ENCODE data around the gene CFAP251.
"Not testable (repeated sequence)": the region's sequence is repeated elsewhere in the genome, so short reads cannot be mapped to it uniquely, and the experiment has no call there.

CFAP251 gene

DNA sequence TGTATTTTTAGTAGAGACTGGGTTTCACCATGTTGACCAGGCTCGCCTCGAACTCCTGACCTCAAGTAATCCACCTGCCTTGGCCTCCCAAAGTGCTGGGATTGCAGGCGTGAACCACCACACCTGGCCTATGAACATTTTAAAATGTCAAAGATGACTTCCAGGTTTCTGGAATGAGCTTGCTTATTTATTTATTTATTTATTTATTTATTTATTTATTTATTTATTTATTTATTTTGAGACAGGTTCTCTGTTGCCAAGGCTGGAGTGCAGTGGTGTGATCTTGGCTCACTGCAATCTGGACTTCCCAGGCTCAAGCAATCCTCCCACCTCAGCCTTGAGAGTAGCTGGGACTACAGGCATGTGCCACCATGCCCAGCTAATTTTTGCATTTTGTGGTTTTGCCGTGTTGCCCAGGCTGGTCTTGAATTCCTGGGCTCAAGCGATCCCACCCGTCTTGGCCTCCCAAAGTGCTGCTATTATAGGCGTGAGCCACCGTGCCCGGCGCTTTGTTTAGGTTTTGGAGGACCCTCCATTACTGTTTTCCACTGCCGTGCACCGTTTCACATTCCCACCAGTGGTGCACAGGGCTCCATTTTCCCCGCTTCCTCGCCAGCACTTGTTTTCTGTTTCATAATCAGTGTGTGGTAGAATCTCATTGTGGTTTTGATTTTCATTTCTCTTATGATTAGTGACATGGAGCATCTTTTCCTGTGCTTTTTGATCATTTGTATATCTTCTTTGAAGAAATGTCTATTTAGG is 6.4 kb upstream of the CFAP251 start:
- DNase-seq: no peak

DNA sequence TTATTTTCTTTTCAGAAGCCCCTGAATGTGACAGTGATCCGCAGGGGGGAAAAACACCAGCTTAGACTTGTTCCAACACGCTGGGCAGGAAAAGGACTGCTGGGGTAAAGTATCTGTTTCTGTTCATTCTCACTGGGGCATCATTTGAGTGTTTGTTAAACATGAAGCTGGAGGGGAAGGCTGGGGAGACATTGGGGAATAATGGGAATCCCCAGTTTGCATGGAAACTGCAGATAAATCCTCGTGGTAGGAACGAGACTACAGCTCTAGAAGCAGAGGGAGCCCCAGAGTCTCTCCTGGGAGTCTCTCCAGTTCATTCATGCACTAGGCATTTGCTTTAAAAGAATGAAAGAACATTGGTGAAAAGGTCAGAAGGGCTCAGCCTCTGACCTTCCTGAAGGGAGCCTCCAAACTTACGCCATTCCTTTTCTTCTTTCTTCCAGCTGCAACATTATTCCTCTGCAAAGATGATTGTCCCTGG is 2.5 kb upstream of the CFAP251 start:
- DNase-seq: no peak

DNA sequence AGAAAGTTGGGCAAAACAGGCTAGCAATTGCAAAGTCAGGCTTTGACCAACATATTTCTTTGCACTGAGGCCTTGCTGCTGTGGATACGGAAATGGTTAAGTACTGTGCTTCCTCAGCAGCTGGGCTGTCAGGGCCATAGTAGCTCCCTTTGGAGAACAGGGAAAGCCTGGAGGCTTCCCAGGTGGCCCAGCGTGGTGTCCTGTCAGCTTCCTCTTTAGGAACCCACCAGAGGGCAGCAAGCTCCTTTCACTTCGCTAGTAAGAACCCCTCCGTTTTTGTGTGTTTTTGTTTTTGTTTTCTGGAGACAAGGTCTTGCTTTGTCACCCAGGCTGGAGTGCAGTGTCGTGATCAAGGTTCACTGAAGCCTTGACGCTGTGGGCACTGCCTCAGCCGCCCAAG is 1.7 kb upstream of the CFAP251 start:
- DNase-seq: no peak

DNA sequence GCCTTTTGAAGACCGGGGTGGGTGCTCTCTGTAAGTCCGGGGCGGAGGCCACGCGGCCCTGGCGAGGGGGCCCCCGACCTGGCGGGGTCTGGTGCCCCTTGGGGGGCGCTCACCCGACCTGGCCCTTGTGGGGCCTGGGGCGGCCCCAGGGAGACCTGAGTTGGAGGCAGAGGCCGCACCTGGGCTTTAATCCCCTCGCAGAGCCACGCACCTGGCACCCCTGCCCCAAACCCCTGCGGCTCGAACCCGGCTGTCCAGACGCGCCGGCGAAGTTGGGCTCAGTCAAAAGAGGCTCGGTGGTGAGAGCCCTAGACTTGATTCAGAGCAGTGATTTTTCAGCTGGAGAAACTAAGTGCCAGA is 267 bp downstream of the CFAP251 start:
- DNase-seq: no peak

DNA sequence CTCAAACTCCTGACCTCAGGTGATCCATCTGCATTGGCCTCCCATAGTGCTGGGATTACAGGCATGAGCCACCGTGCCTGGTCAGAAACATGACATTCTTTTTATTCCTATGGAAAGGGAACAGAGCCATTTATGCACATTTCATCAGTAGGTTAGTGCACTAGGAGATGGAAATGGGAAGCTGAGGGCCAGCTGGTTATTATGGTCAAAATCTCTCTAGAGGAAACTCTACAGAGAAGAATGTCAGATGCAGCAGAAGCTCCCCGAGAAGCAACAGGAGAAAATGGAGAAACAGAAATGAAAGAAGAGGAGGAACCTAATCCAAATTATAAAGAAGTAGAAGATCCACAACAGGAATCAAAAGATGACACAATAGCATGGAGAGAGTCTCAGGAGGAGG is 2.7 kb downstream of the CFAP251 start:
- no peak for DNase-seq

DNA sequence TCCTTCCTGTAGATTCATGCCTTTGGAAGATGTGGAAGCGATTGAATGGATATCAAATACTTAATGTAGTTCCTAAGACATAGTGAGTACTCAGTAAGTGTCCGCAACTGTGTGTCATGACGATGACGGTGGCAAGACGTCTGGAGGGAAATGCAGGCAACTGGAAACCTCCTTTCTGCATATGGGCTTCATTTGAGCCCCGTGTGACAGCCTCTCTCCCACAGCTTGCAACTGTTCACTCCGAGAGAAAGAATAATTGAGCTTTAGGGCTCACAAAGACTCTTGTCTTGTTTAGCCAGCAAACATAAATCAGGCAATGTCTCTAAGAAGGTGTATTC is 6.9 kb downstream of the CFAP251 start:
- no peak for DNase-seq

DNA sequence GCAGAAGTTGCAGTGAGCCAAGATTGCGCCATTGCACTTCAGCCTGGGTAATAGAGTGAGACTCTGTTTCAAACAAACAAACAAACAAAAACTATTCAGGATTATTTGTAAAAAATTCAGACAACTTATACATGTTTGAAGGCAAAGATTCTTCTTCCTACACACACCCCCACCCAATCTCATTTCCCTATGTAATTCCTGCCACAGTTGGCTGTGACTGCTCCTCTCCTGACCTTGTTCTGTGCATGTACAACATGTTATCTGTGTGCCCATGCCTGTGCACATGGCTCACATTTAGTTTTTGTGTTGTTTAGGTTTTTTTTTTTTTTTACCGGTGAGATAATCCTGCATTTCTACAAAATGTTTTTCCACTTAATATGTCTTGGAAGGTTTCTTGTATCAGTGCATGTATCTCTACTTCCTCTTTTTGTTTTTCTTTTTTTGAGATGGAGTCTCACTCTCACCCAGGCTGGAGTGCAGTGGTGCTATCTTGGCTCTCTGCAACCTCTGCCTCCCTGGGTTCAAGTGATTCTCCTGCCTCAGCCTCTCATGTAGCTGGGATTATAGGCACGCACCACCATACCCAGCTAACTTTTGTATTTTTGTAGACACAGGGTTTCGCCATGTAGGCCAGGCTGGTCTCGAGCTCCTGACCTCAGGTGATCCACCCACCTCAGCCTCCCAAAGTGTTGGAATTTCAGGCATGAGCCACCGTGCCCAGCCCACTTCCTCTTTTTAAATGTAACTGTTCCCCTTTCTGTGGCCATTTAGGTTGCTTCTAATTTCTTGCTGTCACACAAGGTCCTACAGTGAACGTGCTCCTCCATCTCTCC is 8.7 kb downstream of the CFAP251 start:
- no peak for DNase-seq

DNA sequence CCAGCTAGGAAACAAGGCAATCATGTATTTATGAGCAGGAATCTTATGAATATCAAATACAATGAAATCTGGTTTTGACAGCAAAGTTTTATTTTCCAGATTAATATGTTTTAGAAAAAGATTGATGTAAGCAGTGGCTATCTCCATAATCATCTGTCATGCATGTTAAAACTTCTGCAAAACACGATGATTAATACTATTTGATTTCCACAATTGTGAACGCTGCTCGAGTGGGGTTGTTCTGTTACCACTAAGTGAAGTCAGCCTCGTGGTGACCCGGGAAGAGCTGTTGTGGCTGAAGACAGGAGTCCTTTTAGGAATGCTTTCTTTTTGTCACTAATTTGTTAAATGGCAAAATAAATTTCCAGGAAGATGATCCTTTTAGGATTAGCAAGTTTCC is 9.4 kb downstream of the CFAP251 start:
- no peak for DNase-seq

DNA sequence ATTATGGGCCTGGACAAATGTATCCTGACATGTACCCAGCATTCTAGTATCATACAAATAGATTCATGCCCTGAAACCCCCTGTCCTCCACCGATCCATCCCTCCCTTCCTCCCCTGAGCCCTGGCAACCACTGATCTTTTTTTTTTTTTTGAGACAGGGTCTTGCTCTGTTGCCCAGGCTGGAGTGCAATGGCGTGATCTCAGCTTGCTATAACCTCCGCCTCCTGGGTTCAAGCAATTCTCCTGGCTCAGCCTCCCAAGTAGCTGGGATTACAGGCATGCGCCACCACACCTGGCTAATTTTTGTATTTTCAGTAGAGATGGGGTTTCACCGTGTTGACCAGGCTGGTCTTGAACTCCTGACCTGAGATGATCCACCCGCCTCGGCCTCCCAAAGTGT is 11.2 kb downstream of the CFAP251 start:
- not testable (repeated sequence) for DNase-seq

DNA sequence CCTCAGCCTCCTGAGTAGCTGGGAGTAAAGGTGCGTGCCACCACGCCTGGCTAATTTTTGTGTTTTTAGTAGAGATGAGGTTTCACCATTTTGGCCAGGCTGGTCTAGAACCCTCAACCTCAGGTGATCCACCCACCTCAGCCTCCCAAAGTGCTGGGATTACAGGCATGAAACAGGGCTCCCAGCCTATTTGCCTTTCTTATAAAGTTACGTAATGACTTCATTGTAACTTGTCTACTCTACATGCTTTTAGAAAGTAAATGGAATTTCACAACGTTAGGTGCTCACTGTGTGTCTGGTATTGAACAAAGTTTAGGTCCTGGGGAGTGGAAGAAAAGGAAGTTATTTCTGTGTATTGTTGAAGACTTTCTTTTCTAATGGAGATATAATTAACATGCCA is 12.5 kb downstream of the CFAP251 start:
- DNase-seq: no peak

DNA sequence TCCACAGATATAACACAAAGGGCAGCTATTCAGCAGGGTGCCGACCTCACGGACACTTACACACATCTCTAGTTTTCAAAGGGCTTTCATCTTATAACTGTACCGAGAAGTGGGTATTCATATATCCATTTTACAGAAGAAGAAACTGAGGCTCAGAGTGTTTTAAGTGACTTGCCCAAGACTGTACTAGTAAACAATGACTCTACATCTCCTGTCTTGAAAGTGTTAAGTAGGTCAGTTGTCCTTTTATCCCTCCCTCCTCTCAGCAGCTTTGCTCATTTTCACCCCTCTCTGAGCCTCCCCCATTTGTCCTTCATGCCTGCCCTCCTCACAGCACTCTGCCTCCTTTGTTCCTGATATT is 13.8 kb downstream of the CFAP251 start:
- DNase-seq: no peak

DNA sequence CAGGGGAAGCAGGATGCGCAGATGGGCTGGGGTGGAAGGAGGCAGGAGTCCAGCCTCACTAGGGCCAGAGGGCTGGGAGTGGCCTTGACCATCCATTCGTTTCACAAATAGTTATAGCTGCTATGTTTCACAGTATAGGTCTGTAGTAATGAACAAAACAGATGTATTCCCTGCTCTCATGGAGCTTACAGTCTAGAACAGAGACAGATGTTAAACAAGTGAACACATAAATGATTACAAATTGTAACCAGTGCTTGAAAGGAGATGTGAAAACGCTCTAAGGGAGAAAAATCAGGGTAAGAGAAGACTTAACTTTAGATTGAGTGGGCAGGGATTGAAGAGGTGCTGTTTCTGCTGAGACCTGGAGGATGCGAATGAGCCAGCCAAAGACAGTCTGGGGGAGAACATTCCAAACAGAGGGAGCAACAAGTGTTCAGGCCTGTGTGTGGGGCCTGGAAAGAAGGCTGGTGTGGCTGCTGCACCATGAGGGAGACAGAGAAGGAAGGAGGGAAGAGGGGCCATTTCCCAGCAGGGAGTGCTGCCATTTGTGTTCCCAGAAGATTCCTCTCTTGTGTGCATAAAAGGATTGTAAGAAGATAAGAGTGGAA is 14.6 kb downstream of the CFAP251 start:
- DNase-seq: no peak

DNA sequence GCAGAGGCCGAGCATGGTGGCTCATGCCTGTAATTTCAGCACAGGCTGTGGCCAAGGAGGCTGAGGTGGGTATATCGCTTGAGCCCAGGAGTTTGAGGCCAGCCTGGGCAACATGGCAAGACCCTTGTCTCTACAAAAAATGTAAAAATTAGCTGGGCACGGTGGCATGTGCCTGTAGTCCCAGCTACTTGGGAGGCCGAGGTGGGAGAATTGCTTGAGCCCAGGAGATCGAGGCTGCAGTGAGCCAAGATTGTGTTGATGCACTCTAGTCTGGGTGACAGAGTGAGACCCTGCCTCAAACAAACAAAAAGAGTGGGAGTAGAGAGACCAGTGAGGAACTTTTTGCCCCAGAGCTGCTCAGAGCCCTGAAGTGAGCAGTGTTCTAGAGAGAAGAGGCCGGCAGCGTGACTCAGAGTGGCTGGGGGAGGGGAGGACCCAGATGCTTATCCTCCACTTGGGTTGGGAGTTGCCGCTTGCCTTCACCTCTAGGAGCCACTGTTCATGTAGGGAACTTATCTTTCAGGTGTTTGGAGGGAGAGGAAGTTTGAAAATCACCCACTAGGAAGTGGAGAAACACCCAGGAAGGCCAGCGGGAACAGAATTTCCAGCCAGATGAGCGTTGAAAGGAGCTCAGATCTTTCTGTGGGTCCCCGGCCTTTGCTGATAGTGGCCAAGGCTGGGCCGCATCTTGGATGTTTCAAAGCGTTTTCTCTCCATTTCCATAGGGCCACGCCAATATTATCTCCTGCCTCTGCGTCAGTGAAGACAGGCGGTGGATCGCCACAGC is 15.3 kb downstream of the CFAP251 start:
- no peak for DNase-seq

DNA sequence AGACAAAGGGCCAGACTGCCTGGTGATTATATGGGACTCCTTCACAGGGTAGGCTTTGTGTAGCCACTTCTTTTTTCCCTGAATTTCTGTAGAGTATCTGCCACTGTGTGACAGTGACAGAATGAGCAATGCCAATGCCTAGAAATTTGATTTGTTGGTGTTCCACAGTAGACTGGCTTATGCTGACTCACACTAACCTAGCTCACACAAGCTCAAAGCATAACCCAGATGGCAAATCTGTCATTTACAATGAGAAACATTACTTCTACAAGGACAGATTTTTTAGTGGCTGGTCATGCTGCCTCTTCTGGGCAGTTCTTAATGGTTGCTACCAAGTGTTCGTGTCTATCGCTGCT is 15.9 kb downstream of the CFAP251 start:
- no peak for DNase-seq

DNA sequence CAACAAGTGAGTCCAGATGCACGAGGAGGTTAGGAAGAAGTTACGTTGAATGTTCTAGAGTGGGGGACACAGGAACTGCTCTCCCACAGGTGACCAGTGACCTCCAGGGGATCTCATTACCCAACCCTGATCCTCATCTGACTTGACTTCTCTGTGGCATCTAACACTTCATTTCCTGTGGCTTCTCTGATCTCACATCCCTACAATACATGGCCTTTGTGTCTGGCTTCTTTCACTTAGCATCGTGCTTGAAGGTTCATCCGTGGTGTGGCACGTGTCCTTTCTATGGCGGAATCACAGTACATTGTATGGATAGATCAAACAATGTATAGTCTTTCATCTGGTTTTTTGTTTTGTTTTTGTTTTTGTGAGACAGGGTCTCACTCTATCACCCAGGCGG is 19.3 kb downstream of the CFAP251 start:
- no peak for DNase-seq

DNA sequence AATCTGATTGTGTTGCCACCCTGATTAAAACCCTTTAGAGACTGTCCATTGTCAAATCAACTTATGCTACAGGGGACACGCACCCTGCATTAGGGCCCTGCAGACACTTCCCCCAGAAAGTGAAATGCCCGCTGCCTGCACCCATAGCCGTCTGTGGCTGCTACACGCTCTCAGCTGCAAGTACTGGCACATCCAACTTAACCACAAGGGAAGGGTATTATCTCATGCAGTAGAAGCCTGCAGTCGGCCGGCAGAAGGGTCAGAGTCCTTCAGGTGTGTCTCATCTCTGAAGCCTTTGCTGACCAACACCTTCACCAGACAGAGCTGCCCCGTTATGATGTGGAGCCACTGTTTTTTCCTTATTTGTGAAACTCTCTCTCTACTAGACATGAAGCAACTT is 20.8 kb downstream of the CFAP251 start:
- no peak for DNase-seq

DNA sequence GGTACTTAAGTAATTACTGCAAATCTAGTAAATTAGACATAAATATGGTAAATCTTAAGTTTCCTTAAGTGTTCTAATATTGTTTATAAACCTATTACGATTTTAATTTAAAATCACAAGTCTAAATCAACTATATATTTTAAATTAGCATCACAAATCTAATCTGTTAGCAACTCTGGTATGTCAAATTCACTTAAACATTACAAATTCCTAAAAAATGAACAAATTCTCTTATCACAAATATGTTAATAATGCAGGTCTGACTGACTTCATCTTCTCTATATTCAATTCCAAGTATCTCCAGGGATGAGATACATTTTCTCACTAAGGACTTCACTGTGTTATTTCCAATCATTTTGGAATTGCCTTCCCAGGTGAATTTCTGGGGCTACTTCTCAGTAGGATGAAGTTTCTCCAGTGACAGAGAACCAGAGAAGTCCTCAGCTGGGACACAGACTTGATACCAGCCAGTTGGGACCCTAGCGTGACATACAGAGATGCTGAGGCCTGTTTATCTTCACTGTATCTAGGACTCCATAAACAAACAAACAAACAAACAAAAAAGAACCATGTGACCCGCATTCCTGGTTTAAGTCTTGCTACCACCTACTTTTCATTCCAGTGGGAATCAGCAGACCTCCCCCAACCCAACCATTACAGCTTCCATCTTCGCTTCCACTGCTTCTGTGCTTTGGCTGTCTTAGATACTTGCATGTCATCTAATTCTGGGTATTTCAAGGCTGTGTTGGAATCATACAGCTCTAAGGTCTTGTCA is 21.8 kb downstream of the CFAP251 start:
- DNase-seq: no peak

DNA sequence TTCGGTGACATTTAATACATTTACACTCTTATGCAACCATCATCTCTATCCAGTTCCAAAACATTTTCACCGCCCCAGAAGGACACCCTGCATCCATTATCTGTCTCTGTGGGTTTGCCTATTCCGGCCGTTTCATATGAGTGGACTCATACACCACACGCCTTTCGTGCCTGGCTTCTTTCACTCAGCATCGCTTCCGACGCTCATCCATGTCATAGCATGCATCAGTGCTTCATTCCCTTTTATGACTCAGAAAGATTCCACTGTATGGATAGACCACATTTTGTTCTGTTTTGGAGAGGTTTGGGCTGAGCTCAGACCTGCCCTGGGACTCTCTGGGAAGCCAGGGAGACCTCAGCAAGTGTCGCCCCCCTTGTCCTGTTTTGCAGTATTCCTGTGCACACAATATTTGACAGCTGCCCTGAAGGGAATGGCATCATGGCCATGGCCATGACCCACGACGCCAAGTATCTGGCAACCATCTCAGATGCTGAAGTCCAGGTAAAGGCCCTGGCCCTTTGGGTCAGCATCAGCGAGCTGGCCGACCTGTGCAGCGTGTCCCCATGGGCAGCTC is 23.8 kb downstream of the CFAP251 start:
- DNase-seq: no peak

DNA sequence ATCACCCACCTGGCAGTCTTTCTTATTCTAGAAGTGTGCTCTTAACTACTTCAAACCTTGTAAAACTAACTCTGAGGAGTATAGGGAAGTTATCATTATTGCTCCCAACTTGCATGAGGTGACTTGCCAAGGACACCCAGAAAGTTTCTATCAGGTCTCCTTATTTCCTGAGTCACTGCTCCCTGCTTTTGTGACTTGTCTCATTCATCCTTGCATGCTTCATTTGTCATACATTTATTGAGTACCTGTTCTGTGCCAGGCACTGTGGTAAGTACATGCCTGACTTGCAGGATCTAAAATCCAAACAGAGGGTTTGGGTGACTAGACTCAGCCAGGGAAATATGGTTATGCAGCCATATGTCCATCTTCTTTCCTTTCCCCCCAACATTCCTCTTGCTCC is 25.5 kb downstream of the CFAP251 start:
- no peak for DNase-seq

DNA sequence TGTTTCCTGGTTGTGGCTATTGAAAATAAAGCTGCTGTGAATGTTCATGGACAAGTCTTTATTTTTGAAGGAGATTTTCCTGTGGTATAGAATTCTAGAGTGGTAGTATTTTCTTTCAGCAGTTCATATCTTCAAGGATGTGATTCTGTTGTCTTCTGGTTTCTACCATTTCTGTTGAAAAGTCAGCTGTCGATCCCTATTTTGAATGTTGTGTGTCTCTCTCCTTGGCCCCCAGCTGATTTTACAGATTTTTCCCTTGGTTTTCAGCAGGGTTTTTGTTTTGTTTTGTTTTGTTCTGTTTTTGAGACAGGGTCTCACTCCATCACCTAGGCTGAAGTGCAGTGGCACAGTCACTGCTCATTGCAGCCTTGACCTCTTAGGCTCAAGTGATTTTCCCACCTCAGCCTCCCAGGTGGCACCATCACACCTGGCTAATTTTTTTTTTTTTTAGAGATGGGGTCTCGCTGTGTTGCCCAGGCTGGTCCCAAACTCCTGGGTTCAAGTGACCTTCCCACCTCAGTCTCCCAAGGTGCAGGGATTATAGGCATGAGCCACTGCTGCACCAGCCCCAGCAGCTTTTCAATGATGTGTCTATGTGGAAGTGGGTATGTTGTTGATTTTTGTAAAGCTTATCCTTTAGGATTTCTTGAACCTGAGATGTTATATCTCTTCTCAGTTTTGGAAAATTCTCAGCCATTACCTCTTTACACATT is 28.1 kb downstream of the CFAP251 start:
- DNase-seq: no peak

DNA sequence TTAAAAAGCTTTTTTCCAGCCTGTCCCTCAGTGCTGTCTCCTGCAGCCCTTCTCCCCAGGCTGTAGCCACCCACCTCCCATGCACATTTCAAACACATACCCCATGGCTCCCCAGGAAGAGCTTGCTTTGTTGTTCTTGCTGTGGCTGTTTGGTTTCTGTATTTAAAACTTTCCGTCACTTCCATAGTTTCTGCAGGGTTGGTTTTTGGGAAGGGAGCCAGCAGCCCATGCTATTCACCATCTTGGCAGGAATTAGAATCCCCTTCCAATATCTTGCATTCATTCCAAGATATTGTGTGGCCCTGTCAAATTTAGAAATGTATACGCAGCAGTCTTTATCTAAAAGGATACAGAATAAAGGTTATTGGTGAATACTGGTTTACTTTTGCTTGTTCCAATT is 29.6 kb downstream of the CFAP251 start:
- DNase-seq: no peak
